ENCODE data around the gene FABP3.

- TF ChIP-seq, protein P1, sequence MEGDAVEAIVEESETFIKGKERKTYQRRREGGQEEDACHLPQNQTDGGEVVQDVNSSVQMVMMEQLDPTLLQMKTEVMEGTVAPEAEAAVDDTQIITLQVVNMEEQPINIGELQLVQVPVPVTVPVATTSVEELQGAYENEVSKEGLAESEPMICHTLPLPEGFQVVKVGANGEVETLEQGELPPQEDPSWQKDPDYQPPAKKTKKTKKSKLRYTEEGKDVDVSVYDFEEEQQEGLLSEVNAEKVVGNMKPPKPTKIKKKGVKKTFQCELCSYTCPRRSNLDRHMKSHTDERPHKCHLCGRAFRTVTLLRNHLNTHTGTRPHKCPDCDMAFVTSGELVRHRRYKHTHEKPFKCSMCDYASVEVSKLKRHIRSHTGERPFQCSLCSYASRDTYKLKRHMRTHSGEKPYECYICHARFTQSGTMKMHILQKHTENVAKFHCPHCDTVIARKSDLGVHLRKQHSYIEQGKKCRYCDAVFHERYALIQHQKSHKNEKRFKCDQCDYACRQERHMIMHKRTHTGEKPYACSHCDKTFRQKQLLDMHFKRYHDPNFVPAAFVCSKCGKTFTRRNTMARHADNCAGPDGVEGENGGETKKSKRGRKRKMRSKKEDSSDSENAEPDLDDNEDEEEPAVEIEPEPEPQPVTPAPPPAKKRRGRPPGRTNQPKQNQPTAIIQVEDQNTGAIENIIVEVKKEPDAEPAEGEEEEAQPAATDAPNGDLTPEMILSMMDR (IDR thresholded peaks at IDR 0.05; ENCODE audit: extremely low read depth in 1 of 2, insufficient read depth in 1 of 2, low read depth in 1 of 2, low read length in 2 of 2), result no peak
- TF ChIP-seq EZH2 (IDR thresholded peaks at IDR 0.05; ENCODE audit: borderline replicate concordance, low read depth, low read length, severe bottlenecking) (no peak), POLR2AphosphoS5 (IDR thresholded peaks at IDR 0.05; ENCODE audit: insufficient read depth, low read depth, low read length) (no peak), MAX (IDR thresholded peaks at IDR 0.05; ENCODE audit: insufficient read depth, insufficient read length) (no peak), POLR2A (IDR thresholded peaks at IDR 0.05; ENCODE audit: low read depth, low read length) (no peak), FOS (IDR thresholded peaks at IDR 0.05; ENCODE audit: borderline replicate concordance, insufficient read depth, low read length) (no peak), GATA2 (IDR thresholded peaks at IDR 0.05; ENCODE audit: insufficient read depth, insufficient read length, low read depth, low read length) (no peak), MYC (IDR thresholded peaks at IDR 0.05; ENCODE audit: low read depth, low read length) (no peak)
Observed at GRCh38 chr1:31400393-31400792, 27.5 kb upstream of the FABP3 start.
